GM18511 (cell line): ENCODE data around the gene TMPRSS12.
"Not testable (repeated sequence)": the region's sequence is repeated elsewhere in the genome, so short reads cannot be mapped to it uniquely, and the experiment has no call there.

ENCODE experiments used
- ATAC-seq: cut with Tn5 transposase; IDR thresholded peaks from one replicate; pipeline ENCODE4 v1.9.1; 2021; ENCODE audit warnings: mild to moderate bottlenecking, moderate library complexity; ENCODE audit not compliant: unreplicated experiment

The TMPRSS12 gene

DNA sequence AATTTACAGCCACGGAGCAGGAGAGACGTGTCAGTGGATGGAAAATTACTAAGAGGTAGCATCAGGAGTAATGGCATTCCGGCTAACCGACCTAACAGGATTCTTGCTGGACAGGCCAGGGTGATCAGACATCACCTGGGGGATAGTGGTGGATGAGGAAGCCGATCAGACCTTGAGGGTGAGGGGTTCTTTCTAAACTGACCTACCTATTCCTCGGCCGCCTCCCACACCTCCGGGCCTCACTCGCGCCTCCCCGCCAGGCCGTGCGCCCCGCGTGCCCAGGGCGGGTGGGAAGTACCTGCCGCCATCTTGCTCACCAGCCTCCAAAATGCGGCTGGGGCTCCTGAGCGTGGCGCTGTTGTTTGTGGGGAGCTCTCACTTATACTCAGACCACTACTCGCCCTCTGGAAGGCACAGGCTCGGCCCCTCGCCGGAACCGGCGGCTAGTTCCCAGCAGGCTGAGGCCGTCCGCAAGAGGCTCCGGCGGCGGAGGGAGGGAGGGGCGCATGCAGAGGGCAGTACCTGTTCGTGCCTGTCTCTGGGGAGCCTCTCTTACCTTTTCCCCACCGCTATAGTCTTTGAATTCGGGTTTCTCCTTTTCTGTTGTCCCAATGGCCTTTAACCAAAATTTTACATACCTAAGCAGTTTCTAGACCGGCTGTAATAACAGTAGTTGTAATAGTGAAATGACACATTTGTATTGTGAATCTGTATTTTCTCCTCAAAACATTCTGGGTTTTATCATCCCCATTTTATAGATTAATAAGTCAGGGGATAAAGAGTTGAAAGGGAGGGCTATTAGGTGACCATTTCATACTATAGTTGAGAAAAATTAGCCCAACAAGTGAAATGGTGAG is at the start of gene TMPRSS12:
TMPRSS12 (plus strand) TSS at position 290 of the 857 bp plus-strand sequence; CDS start at position 329, 39 bp downstream.
- ATAC-seq, result no peak

DNA sequence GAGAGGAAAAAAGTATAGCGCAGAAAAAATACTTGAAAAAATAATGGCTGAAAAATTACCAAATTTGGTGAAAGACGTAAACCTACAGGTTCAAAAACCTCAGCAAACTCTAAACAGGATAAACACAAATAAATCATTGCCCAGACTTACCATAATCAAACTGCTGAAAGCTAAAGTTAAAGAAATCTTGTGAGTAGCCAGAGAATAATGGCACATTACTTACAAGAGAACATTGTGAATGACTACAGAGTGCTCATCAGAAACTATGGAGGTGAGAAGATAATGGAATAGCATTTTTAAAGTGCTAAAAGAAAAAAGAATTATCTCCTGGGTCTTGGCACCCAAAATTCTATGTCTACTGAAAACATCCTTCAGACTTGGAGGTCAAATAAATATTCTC is 42.8 kb upstream of the TMPRSS12 start:
- ATAC-seq, result no peak

- no peak for ATAC-seq
These were observed 39.4 kb upstream of the TMPRSS12 start for GRCh38 chr12:50803230-50803875.

DNA sequence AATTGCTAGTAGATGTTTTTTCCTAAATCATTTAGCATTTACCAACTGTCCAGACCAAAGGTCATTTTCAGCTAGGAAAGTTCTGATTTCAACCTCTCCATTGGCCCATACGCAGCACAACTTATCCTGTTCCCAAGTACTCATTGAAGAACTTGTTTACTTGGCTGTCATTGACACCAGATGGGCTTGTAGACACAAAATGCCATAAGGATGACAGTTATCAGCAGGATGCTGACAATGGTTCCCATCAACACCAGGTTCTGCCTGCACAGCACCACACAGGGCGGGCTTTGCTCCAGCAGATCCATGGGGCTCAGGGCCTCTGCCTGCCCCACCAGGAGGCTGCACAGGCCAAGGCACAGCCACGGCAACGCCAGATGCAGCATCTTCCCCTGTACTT is 36.5 kb upstream of the TMPRSS12 start:
- no peak for ATAC-seq

GRCh38 chr12:50809131-50809530 is 33.6 kb upstream of the TMPRSS12 start:
- not testable (repeated sequence) for ATAC-seq

DNA sequence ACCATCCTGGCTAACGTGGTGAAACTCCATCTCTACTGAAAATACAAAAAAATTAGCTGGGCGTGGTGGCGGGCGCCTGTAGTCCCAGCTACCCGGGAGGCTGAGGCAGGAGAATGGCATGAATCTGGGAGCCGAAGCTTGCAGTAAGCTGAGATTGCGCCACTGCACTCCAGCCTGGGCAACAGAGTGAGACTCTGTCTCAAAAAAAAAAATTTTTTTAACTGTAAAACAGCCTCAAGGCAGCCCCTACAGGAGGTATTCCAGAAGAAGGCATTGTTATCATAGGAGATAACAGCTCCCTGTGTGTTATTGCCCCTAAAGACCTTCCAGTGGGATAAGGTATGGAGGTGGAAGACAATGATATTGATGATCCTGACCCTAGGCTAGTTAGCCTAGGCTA is 27.8 kb upstream of the TMPRSS12 start:
- ATAC-seq, result not testable (repeated sequence)

GRCh38 chr12:50820177-50820576 is 22.5 kb upstream of the TMPRSS12 start:
- no peak for ATAC-seq

- ATAC-seq, result no peak
These were observed 20.6 kb upstream of the TMPRSS12 start for GRCh38 chr12:50822082-50822481.

- not testable (repeated sequence) for ATAC-seq
These were observed 19.0 kb upstream of the TMPRSS12 start for GRCh38 chr12:50823724-50824123.

DNA sequence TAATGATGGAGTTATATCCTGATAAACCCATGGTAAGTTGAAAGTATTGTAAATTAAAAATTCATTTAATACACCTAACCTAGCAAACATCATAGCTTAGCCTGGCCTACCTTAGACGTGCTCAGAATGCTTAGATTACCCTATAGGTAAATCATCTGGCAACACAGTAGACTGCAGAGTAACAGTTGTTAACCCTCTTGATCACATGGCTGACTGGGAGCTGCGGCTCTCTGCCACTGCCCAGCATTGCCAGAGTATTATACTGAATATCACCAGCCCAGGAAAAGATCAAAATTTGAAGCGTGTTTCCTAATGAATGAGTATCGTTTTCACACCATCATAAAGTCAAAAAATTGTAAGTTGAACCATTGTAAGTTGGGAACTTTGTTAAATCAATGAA is 17.8 kb upstream of the TMPRSS12 start:
- ATAC-seq, result no peak

DNA sequence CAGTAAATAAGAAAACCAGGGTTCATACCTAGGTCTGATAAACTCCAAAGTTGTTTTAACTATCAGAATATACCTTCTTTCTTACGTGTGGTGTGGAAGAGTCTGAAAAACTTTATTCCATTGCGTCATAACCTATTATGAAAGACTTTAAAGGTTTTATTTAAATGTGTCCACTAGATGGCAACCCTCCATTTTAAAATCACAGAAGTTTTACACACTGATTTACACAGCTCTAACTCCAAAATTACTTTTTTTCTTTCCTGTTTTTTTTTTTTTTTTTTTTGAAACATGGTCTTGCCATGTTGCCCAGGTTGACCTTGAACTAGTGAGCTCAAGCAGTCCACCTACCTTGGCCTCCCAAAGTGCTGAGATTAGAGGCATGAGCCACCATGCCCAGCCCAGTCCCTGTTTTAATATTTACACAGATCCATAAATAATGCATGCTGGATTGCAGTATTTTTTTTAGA is 17.3 kb upstream of the TMPRSS12 start:
- ATAC-seq, result no peak

DNA sequence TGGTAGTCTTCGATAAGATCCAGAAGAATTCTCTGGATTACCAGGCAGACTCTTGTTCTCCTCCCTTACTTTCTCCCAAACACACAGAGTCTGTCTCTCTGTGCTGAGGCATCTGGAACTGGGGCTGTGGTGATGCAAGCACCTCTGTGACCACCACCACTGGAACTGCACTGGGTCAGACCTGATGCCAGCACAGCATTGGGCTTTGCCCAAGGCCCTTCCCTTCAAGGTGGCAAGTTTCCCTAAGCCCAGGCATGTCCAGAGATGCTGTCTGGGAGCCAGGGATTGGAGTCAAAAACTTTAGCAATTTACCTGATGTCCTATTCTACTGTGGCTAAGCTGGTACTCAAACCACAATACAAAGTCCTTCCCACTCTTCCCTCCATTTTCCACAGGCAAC is 14.6 kb upstream of the TMPRSS12 start:
- no peak for ATAC-seq

DNA sequence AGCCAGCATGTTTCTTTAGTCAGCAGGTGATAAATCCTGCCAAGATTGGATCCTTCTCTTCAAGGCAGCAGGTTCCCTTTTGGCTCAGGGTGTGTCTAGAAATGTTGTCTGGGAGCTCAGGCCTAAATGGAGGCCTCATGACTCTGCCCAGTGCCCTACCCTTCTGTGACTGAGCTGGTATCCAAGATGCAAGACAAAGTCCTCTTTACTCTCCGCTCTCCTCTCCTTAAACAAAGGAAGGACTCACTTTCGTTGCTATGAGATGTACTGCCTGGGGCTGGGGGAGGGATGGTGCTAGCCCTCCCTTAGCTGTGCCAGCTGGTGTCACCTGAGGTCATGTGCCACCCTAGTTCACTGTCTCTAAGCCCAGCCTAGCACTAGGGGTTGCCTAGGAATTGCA is 13.8 kb upstream of the TMPRSS12 start:
- no peak for ATAC-seq

DNA sequence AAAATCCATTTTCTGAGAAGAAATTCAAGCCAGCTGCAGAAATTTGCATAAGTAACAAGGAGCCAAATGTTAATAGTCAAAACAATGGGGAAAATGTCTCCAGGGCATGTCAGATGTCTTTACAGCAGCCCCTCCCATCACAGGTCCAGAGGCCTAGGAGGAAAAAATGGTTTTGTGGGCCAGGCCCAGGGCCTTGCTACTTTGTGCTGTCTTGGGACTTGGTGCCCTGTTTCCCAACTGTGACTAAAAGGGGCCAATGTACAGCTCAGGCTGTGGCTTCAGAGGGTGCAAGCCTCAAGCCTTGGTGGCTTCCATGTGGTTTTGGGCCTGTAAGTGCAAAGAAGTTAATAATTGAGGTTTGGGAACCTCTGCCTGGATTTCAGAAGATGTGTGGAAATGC is 8.9 kb upstream of the TMPRSS12 start:
- not testable (repeated sequence) for ATAC-seq

- no peak for ATAC-seq
These were observed 3.7 kb upstream of the TMPRSS12 start for GRCh38 chr12:50839042-50839441.

DNA sequence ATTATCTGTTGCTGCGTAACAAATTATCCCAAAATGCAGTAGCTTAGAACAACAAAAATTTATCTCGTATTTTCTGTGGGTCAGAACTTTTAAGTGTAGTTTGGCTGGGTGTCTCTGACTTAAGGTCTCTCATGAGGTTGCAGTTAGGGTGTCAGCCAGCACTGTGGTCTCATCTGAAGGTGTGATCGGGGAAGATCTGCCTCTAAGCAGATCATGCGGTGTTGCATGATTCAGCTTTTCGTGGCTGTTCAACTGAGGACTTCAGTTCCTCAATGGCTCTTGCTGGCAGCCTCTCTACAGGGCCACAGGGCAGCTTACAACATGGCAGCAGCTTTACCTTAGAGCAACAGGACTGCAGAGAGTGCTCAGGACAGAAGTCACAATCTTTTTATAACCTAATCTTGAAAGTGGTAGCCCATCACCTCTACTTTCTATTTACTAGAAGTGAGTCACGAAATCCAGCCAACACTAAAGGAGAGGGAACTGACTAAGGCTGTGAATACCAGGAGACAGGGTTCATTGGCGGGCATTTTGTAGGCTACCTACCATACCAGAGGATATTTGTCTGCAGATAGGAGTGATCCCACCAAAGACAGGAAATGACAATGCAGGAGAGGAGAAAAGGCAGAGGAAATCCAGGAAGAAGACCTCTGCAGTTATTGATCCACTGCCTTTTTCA is 1.8 kb upstream of the TMPRSS12 start:
- no peak for ATAC-seq

DNA sequence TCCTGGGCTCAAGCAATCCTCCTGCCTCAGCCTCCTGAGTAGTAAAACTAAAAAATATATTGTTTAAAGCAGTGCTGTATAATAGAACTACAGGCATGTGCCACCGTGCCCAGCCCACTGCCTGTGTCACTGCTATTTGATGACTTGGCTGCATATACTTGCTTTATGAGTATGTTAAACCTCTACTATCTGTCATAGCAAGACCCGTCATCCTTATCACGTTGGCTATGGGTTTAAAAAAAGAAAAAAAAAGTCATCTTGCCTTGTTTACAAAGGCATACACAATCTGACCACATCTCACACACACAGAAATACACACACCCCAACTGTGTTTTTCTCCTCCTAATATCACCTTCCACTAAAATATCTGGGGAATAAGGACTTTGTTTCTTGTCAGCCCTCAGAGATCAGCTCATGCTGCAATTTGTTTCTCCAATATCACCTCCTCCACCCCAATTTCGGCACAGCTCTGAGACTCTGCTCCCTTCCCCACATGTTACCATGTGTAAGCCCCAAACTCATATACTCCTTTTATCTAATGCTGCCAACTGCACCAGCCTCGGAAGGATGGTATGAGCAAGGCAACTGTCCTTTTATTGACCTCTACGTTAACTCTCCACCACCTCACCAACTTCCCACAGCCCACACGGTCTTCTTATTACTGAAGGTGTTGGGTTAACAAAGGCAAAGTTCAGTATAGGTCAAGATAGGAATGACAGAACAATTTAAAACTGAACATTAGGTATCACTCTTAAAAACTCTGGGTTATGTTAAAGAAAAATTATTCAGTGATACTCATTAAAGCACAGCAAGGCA is 802 bp upstream of the TMPRSS12 start:
- no peak for ATAC-seq

DNA sequence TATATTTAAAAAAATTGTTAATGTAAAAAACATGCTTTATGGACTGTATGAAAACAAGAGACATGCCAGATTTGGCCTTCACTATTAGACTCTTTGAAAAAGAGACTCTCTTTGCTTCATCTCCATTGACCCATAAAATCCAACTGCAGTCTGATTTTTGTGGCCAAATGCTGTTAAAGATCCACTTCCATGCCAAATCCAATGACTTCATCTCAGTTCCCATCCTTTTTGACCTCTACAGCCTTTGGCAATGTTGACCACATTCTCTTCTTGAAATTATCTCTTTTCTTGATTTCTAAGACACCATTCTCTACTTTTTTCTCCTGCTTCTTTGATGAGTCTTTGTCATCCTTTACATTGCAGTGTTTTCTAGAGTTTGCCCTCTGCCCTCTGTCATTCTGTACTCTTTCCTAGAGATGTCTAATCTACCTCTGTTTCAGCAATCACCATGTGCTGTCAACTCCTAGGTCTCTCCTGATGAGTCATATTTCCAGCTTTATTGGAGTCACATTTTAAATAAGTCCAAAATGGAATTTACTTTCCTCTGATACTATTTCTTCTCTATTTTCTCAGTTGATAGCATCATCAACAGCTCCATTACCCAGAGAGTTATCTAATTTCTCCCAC is 2.4 kb downstream of the TMPRSS12 start:
- no peak for ATAC-seq

- no peak for ATAC-seq
These were observed 6.2 kb downstream of the TMPRSS12 start for GRCh38 chr12:50848963-50849362.

DNA sequence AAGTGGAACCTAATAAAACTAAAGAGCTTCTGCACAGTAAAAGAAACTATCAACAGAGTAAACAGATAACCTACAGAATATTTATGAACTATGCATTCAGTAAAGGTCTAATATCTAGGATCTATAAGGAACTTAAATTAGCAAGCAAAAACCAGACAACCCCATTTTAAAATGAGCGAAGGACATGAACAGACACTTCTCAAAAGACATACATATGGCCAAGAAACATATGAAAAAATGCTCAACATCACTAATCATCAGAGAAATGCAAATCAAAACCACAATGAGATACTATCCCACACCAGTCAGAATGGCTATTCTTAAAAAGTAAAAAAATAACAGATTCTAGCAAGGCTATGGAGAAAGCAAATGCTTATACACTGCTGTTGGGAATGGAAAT is 12.5 kb downstream of the TMPRSS12 start:
- ATAC-seq, result not testable (repeated sequence)
